HepG2 (cell line): ENCODE measurements around the gene RSKR. TPM values are rescaled to one million over a fixed set of nuclear protein-coding genes. Genes with fewer than 3 reads are reported as not detected.
A peak's percentile ranks its signal among the peaks of the same experiment; 100 is the strongest.

ENCODE experiments used
- ATRX ChIP-seq: sonication (generic); formaldehyde crosslinking; IDR thresholded peaks from 2 replicates; pipeline ENCODE4 v1.4.0; 2020; ENCODE audit warnings: missing genetic modification reagents, borderline replicate concordance
- FOXK2 ChIP-seq: fragments of 450-650 bp; IDR thresholded peaks from 2 replicates; pipeline ENCODE4 v1.6.1; 2016
- HOXA3 ChIP-seq: sonication (generic); formaldehyde crosslinking; IDR thresholded peaks from 2 replicates; pipeline ENCODE4 v1.5.0; 2020; ENCODE audit warnings: missing genetic modification reagents
- KAT8 ChIP-seq: IDR thresholded peaks from 2 replicates; pipeline ENCODE4 v1.6.1; 2016; ENCODE audit warnings: missing genetic modification reagents, missing compliant biosample characterization
- NBN ChIP-seq: fragments of 450-650 bp; conservative IDR thresholded peaks from 2 replicates; pipeline ENCODE4 v1.6.1; 2017
- PCBP1 ChIP-seq: fragments of 200-400 bp; formaldehyde crosslinking; IDR thresholded peaks from 2 replicates; pipeline ENCODE4 v1.6.1; 2017; ENCODE audit warnings: mild to moderate bottlenecking, low read depth, low read length, borderline replicate concordance
- RFX3 ChIP-seq: IDR thresholded peaks from 2 replicates; pipeline ENCODE4 v1.6.1; 2016; ENCODE audit warnings: missing biosample characterization, missing genetic modification reagents
- RFX5 ChIP-seq: IDR thresholded peaks from 2 replicates; pipeline ENCODE4 v1.6.1; 2011; ENCODE audit warnings: low read depth, low read length, improper control_type of control experiment
- SMAD1 ChIP-seq: sonication (generic); formaldehyde crosslinking; IDR thresholded peaks from 2 replicates; pipeline ENCODE4 v1.4.0; 2020; ENCODE audit warnings: missing genetic modification reagents, low read depth, mild to moderate bottlenecking, borderline replicate concordance
- SNAI1 ChIP-seq: sonication (generic); formaldehyde crosslinking; IDR thresholded peaks from 2 replicates; pipeline ENCODE4 v1.5.0; 2020; ENCODE audit warnings: mild to moderate bottlenecking, missing genetic modification reagents, borderline replicate concordance
- THAP11 ChIP-seq: IDR thresholded peaks from 2 replicates; pipeline ENCODE4 v1.6.1; 2016; ENCODE audit warnings: missing biosample characterization, missing genetic modification reagents
- TMF1 ChIP-seq: sonication (generic); formaldehyde crosslinking; IDR thresholded peaks from 2 replicates; pipeline ENCODE4 v1.8.1; 2022; ENCODE audit warnings: low read depth, missing genetic modification reagents
- WIZ ChIP-seq: sonication (generic); formaldehyde crosslinking; IDR thresholded peaks from 2 replicates; pipeline ENCODE4 v1.5.1; 2020; ENCODE audit warnings: mild to moderate bottlenecking, missing genetic modification reagents
- YEATS4 ChIP-seq: sonication (generic); formaldehyde crosslinking; IDR thresholded peaks from 2 replicates; pipeline ENCODE4 v1.4.0; 2020; ENCODE audit warnings: missing genetic modification reagents, borderline replicate concordance
- ZFP36L1 ChIP-seq: sonication (generic); formaldehyde crosslinking; IDR thresholded peaks from 2 replicates; pipeline ENCODE4 v1.8.0; 2022; ENCODE audit warnings: mild to moderate bottlenecking, missing genetic modification reagents, moderate library complexity
- ZFP82 ChIP-seq: sonication (generic); formaldehyde crosslinking; IDR thresholded peaks from 2 replicates; pipeline ENCODE4 v1.5.1; 2020; ENCODE audit warnings: mild to moderate bottlenecking, missing genetic modification reagents, borderline replicate concordance
- ZFX ChIP-seq: sonication (generic); formaldehyde crosslinking; IDR thresholded peaks from 2 replicates; pipeline ENCODE4 v1.4.0; 2020; ENCODE audit warnings: mild to moderate bottlenecking, low read depth, missing genetic modification reagents, moderate library complexity
- ZFYVE20 ChIP-seq: sonication (generic); formaldehyde crosslinking; IDR thresholded peaks from 2 replicates; pipeline ENCODE4 v1.8.0; 2023; ENCODE audit warnings: low read depth, mild to moderate bottlenecking, moderate library complexity, missing genetic modification reagents, borderline replicate concordance
- ZKSCAN5 ChIP-seq: sonication (generic); formaldehyde crosslinking; IDR thresholded peaks from 2 replicates; pipeline ENCODE4 v1.5.1; 2020; ENCODE audit warnings: mild to moderate bottlenecking, missing genetic modification reagents
- ZKSCAN8 ChIP-seq: IDR thresholded peaks from 2 replicates; pipeline ENCODE4 v1.6.1; 2016; ENCODE audit warnings: borderline replicate concordance, missing genetic modification reagents, missing compliant biosample characterization
- ZMAT3 ChIP-seq: sonication (generic); formaldehyde crosslinking; conservative IDR thresholded peaks from 2 replicates; pipeline ENCODE4 v1.7.0; 2021; ENCODE audit warnings: missing genetic modification reagents
- ZNF350 ChIP-seq: sonication (generic); formaldehyde crosslinking; IDR thresholded peaks from 2 replicates; pipeline ENCODE4 v1.4.0; 2020; ENCODE audit warnings: mild to moderate bottlenecking, low read depth, missing genetic modification reagents, borderline replicate concordance
- ZNF569 ChIP-seq: sonication (generic); formaldehyde crosslinking; IDR thresholded peaks from 2 replicates; pipeline ENCODE4 v1.5.0; 2020; ENCODE audit warnings: mild to moderate bottlenecking, missing genetic modification reagents, moderate library complexity, borderline replicate concordance
- ZNF761 ChIP-seq: sonication (generic); formaldehyde crosslinking; conservative IDR thresholded peaks from 2 replicates; pipeline ENCODE4 v1.4.0; 2020; ENCODE audit warnings: mild to moderate bottlenecking, missing genetic modification reagents
- ZNF768 ChIP-seq: sonication (generic); formaldehyde crosslinking; IDR thresholded peaks from 2 replicates; pipeline ENCODE4 v1.4.0; 2020; ENCODE audit warnings: missing genetic modification reagents
- polyA plus RNA-seq, 8 experiments: library from polyadenylated mRNA; depleted of rRNA in 3 of 8; stranded (reverse) in 7 of 8; unstranded in 1 of 8; fragments of >200 nt; fragmentation: Illumina TruSeq in 4 of 8; extraction: Trizol in 4 of 8; gene quantifications; 2 replicates each; pipeline versions ENCODE4 v1.2.1 to v1.2.3, GENCODE V29; 2011 to 2016; ENCODE audit warnings: low read depth in 4 of 8, missing spikeins in 1 of 8, mixed read lengths in 1 of 8; ENCODE audit not compliant: insufficient read depth in 1 of 8
- total RNA-seq, 5 experiments: library from RNA; depleted of rRNA; stranded (reverse); fragments of >200 nt; fragmentation: Illumina TruSeq; extraction: Trizol; gene quantifications; 2 replicates each; pipeline ENCODE4 v1.2.3, GENCODE V29; 2016; ENCODE audit warnings: low read depth in 1 of 5
- TF ChIP-seq, protein P1 (sequence below): sonication (generic); formaldehyde crosslinking; IDR thresholded peaks from 2 replicates; pipeline ENCODE4 v1.8.1; 2023; ENCODE audit warnings: mild to moderate bottlenecking, moderate library complexity, missing genetic modification reagents
- TF ChIP-seq, protein P2 (sequence below): sonication (generic); formaldehyde crosslinking; conservative IDR thresholded peaks from 2 replicates; pipeline ENCODE4 v1.4.0; 2020; ENCODE audit warnings: missing genetic modification reagents
- TF ChIP-seq, protein P3 (sequence below): IDR thresholded peaks from 2 replicates; pipeline ENCODE4 v1.6.1; 2018; ENCODE audit warnings: missing genetic modification reagents, mild to moderate bottlenecking, missing compliant biosample characterization
- TF ChIP-seq, protein P4 (sequence below): IDR thresholded peaks from 2 replicates; pipeline ENCODE4 v1.6.1; 2016; ENCODE audit warnings: missing genetic modification reagents, missing compliant biosample characterization

The RSKR gene
- total and polyA plus RNA-seq, 2 of the 13 experiments (the other 11 are each of a cell fraction or from before 2014, with no cell fraction given), result 5.0 to 10.4 TPM

GRCh38 chr17:28598799-28599310 is 15.1 kb downstream of the RSKR start, which contains the start of gene SPAG5 (continued):
- TF ChIP-seq THAP11 (CRISPR knock-in tag), result 0 out of 2 replicates have a peak, but pooled peaks have one; percentile 35
- TF ChIP-seq NBN, result no peak
- peak; percentile 42; the same call in 1 of the 2 replicates for TF ChIP-seq YEATS4
- TF ChIP-seq FOXK2, result no peak
- peak; percentile 91 for TF ChIP-seq ZFX
- TF ChIP-seq RFX5, result no peak
- TF ChIP-seq ZNF569 (CRISPR knock-in tag), result no peak
- peak; percentile 34 for TF ChIP-seq HOXA3 (CRISPR knock-in tag)
- peak; percentile 18; the same call in 1 of the 2 replicates for TF ChIP-seq KAT8
- peak; percentile 76; the same call in 1 of the 2 replicates for TF ChIP-seq ZNF761 (CRISPR knock-in tag)
- no peak for TF ChIP-seq ATRX
- TF ChIP-seq, protein P1, sequence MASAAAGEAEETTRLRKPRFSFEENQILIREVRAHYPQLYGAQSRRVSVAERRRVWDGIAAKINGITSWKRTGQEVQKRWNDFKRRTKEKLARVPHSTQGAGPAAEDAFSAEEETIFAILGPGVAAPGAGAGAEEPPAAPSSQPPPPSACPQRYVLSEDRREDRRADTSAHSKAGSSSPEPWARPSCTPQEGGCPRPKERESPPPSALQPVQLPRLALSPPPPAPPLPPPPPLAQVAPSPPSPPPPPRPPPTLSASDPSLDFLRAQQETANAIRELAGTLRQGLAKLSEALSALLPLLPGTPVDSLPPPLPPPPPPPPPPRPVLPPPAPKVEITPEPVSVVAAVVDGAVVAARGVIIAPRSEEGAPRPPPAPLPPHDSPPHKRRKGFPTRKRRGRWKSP (CRISPR knock-in tag), result 0 out of 2 replicates have a peak, but pooled peaks have one; percentile 15
- 0 out of 2 replicates have a peak, but pooled peaks have one; percentile 82 for TF ChIP-seq ZFP82
- TF ChIP-seq ZNF768, result 0 out of 2 replicates have a peak, but pooled peaks have one; percentile 6
- TF ChIP-seq, protein P2, sequence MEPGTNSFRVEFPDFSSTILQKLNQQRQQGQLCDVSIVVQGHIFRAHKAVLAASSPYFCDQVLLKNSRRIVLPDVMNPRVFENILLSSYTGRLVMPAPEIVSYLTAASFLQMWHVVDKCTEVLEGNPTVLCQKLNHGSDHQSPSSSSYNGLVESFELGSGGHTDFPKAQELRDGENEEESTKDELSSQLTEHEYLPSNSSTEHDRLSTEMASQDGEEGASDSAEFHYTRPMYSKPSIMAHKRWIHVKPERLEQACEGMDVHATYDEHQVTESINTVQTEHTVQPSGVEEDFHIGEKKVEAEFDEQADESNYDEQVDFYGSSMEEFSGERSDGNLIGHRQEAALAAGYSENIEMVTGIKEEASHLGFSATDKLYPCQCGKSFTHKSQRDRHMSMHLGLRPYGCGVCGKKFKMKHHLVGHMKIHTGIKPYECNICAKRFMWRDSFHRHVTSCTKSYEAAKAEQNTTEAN, result 0 out of 2 replicates have a peak, but pooled peaks have one; percentile 22
- TF ChIP-seq, protein P3, sequence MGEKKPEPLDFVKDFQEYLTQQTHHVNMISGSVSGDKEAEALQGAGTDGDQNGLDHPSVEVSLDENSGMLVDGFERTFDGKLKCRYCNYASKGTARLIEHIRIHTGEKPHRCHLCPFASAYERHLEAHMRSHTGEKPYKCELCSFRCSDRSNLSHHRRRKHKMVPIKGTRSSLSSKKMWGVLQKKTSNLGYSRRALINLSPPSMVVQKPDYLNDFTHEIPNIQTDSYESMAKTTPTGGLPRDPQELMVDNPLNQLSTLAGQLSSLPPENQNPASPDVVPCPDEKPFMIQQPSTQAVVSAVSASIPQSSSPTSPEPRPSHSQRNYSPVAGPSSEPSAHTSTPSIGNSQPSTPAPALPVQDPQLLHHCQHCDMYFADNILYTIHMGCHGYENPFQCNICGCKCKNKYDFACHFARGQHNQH, result 0 out of 2 replicates have a peak, but pooled peaks have one; percentile 34
- no peak for TF ChIP-seq RFX3
- TF ChIP-seq ZKSCAN8, result no peak
- no peak for TF ChIP-seq WIZ (CRISPR knock-in tag)
- no peak for TF ChIP-seq ZFYVE20 (CRISPR knock-in tag)
- TF ChIP-seq SMAD1, result 0 out of 2 replicates have a peak, but pooled peaks have one; percentile 38
- TF ChIP-seq SNAI1 (CRISPR knock-in tag), result peak; percentile 70; the same call in 1 of the 2 replicates
- no peak; the same call in 1 of the 2 replicates for TF ChIP-seq TMF1 (CRISPR knock-in tag)
- TF ChIP-seq PCBP1, result no peak
- peak; percentile 81 for TF ChIP-seq ZMAT3
- no peak for TF ChIP-seq ZKSCAN5
- TF ChIP-seq, protein P4, sequence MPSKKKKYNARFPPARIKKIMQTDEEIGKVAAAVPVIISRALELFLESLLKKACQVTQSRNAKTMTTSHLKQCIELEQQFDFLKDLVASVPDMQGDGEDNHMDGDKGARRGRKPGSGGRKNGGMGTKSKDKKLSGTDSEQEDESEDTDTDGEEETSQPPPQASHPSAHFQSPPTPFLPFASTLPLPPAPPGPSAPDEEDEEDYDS (CRISPR knock-in tag), result peak; percentile 91
- peak; percentile 72 for TF ChIP-seq ZFP36L1 (CRISPR knock-in tag)
- TF ChIP-seq ZNF350, result peak; percentile 62; the same call in 1 of the 2 replicates
